ENCODE measurements around the gene DFFB.

- TF ChIP-seq ZNF302 (tag by site-specific recombination; IDR thresholded peaks at IDR 0.05; ENCODE audit: low read depth) (no peak), TCF7L2 (IDR thresholded peaks at IDR 0.05; ENCODE audit: borderline replicate concordance, low read depth, low read length) (no peak), ZNF146 (tag by site-specific recombination; IDR thresholded peaks at IDR 0.05) (no peak), ZNF677 (tag by site-specific recombination; IDR thresholded peaks at IDR 0.05) (no peak), ZNF830 (tag by site-specific recombination; IDR thresholded peaks at IDR 0.05; ENCODE audit: low read depth) (no peak), ZBTB26 (tag by site-specific recombination; optimal IDR thresholded peaks at IDR 0.05) (no peak), CTCF (tag by site-specific recombination; IDR thresholded peaks at IDR 0.05) (no peak), ZNF174 (tag by site-specific recombination; IDR thresholded peaks at IDR 0.05) (no peak), ZBTB11 (tag by site-specific recombination; conservative IDR thresholded peaks at IDR 0.05; ENCODE audit: low read depth) (no peak), ZNF266 (tag by site-specific recombination; IDR thresholded peaks at IDR 0.05; ENCODE audit: low read depth) (no peak)
Observed at GRCh38 chr1:3928586-3928985, 71.3 kb downstream of the DFFB start.

Data from HEK293 (cell line).